ENCODE results near the gene CD320.
A peak's percentile ranks its signal among the peaks of the same experiment; 100 is the strongest.
"Not testable (repeated sequence)": the region's sequence is repeated elsewhere in the genome, so short reads cannot be mapped to it uniquely, and the experiment has no call there.

The CD320 gene

GRCh38 chr19:8265872-8266271 lies 42.3 kb downstream of the CD320 start:
- H3K9me3 ChIP-seq (ENCODE audit: control insufficient read depth, insufficient read depth, low read depth, low read length) = no peaks in the 10 kb centered on the region
- no peak overlapping the region for H3K4me3 ChIP-seq (ENCODE audit: low read depth, low read length)
- H3K4me1 ChIP-seq (ENCODE audit: control insufficient read depth, insufficient read depth, low read length) = no peaks in the 10 kb centered on the region
- no peak overlapping the region for H3K27ac ChIP-seq (ENCODE audit: extremely low read depth, low read depth, low read length)
- no peaks in the 10 kb centered on the region for H3K36me3 ChIP-seq (ENCODE audit: control insufficient read depth in 2 of 2, insufficient read depth in 1 of 2, low read length in 2 of 2)
- ChIA-PET POLR2A (no interaction called here), CTCF (interaction anchor here (0.6 kb wide), 1 partner anchor 301 kb away, joined by 3 read pairs; no protein-coding TSS in a partner anchor)
- TF ChIP-seq ZFP41 (tag by site-specific recombination; IDR thresholded peaks at IDR 0.05; ENCODE audit: borderline replicate concordance) = no peak
- TF ChIP-seq ZNF146 (tag by site-specific recombination; IDR thresholded peaks at IDR 0.05) = peak; percentile 97
- no peak for TF ChIP-seq PRDM4 (tag by site-specific recombination; IDR thresholded peaks at IDR 0.05)
- no peak for TF ChIP-seq ZNF658 (tag by site-specific recombination; IDR thresholded peaks at IDR 0.05)
- TF ChIP-seq ZNF184 (tag by site-specific recombination; IDR thresholded peaks at IDR 0.05) = no peak

- H3K36me3 ChIP-seq (ENCODE audit: control insufficient read depth in 2 of 2, insufficient read depth in 1 of 2, low read length in 2 of 2); POLR2A ChIA-PET: not testable (repeated sequence)
- CTCF ChIA-PET = interaction anchor here (0.6 to 1.3 kb wide), 6 partner anchors 209 to 358 kb away, joined by 3 to 4 read pairs (median 3); no protein-coding TSS in a partner anchor
Observed at GRCh38 chr19:8264248-8264647, 43.9 kb downstream of the CD320 start.

GRCh38 chr19:8262431-8262830 lies 45.7 kb downstream of the CD320 start:
- H3K27ac ChIP-seq (ENCODE audit: extremely low read depth, low read depth, low read length) = no peak overlapping the region
- ChIA-PET CTCF (no interaction called here), POLR2A (interaction anchor here (0.7 kb wide), 1 partner anchor 318 kb away, joined by 3 read pairs; no protein-coding TSS in a partner anchor)
- no peak overlapping the region for H3K4me3 ChIP-seq (ENCODE audit: low read depth, low read length)
- no peaks in the 10 kb centered on the region for H3K9me3 ChIP-seq (ENCODE audit: control insufficient read depth, insufficient read depth, low read depth, low read length)
- TF ChIP-seq REPIN1 (tag by site-specific recombination; IDR thresholded peaks at IDR 0.05; ENCODE audit: low read depth) = no peak
- TF ChIP-seq ZNF548 (tag by site-specific recombination; IDR thresholded peaks at IDR 0.05) = no peak
- no peak for TF ChIP-seq ZNF747 (tag by site-specific recombination; IDR thresholded peaks at IDR 0.05)
- TF ChIP-seq BCL11B (tag by site-specific recombination; IDR thresholded peaks at IDR 0.05; ENCODE audit: low read depth) = no peak
- TF ChIP-seq PRDM10 (tag by site-specific recombination; IDR thresholded peaks at IDR 0.05) = no peak
- TF ChIP-seq ZBTB48 (tag by site-specific recombination; IDR thresholded peaks at IDR 0.05) = no peak
- no peak for TF ChIP-seq MEIS1 (CRISPR knock-in tag; IDR thresholded peaks at IDR 0.05; ENCODE audit: borderline replicate concordance)
- TF ChIP-seq ZNF514 (tag by site-specific recombination; IDR thresholded peaks at IDR 0.05) = no peak
- TF ChIP-seq ZNF132 (tag by site-specific recombination; IDR thresholded peaks at IDR 0.05; ENCODE audit: borderline replicate concordance) = no peak
- no peak for TF ChIP-seq ZNF670 (tag by site-specific recombination; IDR thresholded peaks at IDR 0.05; ENCODE audit: low read depth)
- no peak for TF ChIP-seq ZNF214 (tag by site-specific recombination; IDR thresholded peaks at IDR 0.05; ENCODE audit: borderline replicate concordance)
- no peak for TF ChIP-seq FEZF1 (tag by site-specific recombination; IDR thresholded peaks at IDR 0.05)
- no peak for TF ChIP-seq ZSCAN4 (tag by site-specific recombination; IDR thresholded peaks at IDR 0.05)
- no peak for TF ChIP-seq ZNF19 (tag by site-specific recombination; IDR thresholded peaks at IDR 0.05; ENCODE audit: low read depth)
- H3K36me3 ChIP-seq (ENCODE audit: control insufficient read depth in 2 of 2, insufficient read depth in 1 of 2, low read length in 2 of 2) = peaks cover 0 to 6% of the 10 kb centered on the region in 2 experiments; a peak in 1 of 3 replicates
- H3K4me1 ChIP-seq (ENCODE audit: control insufficient read depth, insufficient read depth, low read length) = no peaks in the 10 kb centered on the region

More at GRCh38 chr19:8264248-8264647, 43.9 kb downstream of the CD320 start:
- not testable (repeated sequence) for H3K27ac ChIP-seq (ENCODE audit: extremely low read depth, low read depth, low read length); H3K4me3 ChIP-seq (ENCODE audit: low read depth, low read length); H3K9me3 ChIP-seq (ENCODE audit: control insufficient read depth, insufficient read depth, low read depth, low read length); H3K4me1 ChIP-seq (ENCODE audit: control insufficient read depth, insufficient read depth, low read length)
- TF ChIP-seq ZNF121 (tag by site-specific recombination; IDR thresholded peaks at IDR 0.05) = peak; percentile 77; the same call in 1 of the 2 replicates
